NCI-H526 (cell line): Measurements from ENCODE around the gene COL6A5.
"Not testable (repeated sequence)": the region's sequence is repeated elsewhere in the genome, so short reads cannot be mapped to it uniquely, and the experiment has no call there.

Source experiments
- DNase-seq, 2 experiments: peaks; one replicate each; lab custom pipeline; 2025; lab: John Stamatoyannopoulos, UW

Gene COL6A5

GRCh38 chr3:130384476-130385025 is 39.1 kb downstream of the COL6A5 start:
- no peak for DNase-seq

GRCh38 chr3:130386604-130387263 is 41.3 kb downstream of the COL6A5 start:
- no peak for DNase-seq

- DNase-seq = no peak
Measured at GRCh38 chr3:130389743-130390478, 44.4 kb downstream of the COL6A5 start.

- no peak for DNase-seq
Measured at GRCh38 chr3:130392266-130392665, 46.8 kb downstream of the COL6A5 start.

- DNase-seq = no peak
Measured at GRCh38 chr3:130393594-130393993, 48.1 kb downstream of the COL6A5 start.

- DNase-seq = no peak
Measured at GRCh38 chr3:130395331-130395730, 49.9 kb downstream of the COL6A5 start.

- no peak for DNase-seq
Measured at GRCh38 chr3:130395916-130396315, 50.4 kb downstream of the COL6A5 start.

- DNase-seq = no peak
Measured at GRCh38 chr3:130404401-130404800, 58.9 kb downstream of the COL6A5 start.

GRCh38 chr3:130405956-130406355 is 60.5 kb downstream of the COL6A5 start:
- DNase-seq = no peak

- not testable (repeated sequence) for DNase-seq
Measured at GRCh38 chr3:130408253-130408652, 62.8 kb downstream of the COL6A5 start.

GRCh38 chr3:130411320-130411719 is 65.8 kb downstream of the COL6A5 start:
- DNase-seq = no peak

GRCh38 chr3:130412991-130413560 is 67.6 kb downstream of the COL6A5 start:
- no peak for DNase-seq

GRCh38 chr3:130414457-130414856 is 69.0 kb downstream of the COL6A5 start:
- no peak for DNase-seq

GRCh38 chr3:130420466-130420865 is 75.0 kb downstream of the COL6A5 start:
- DNase-seq = no peak

- no peak for DNase-seq
Measured at GRCh38 chr3:130423064-130423463, 77.6 kb downstream of the COL6A5 start.

GRCh38 chr3:130424837-130425236 is 79.4 kb downstream of the COL6A5 start:
- DNase-seq = no peak

- no peak for DNase-seq
Measured at GRCh38 chr3:130425484-130425883, 80.0 kb downstream of the COL6A5 start.

- DNase-seq = no peak
Measured at GRCh38 chr3:130426206-130426605, 80.7 kb downstream of the COL6A5 start.

GRCh38 chr3:130428871-130429712 is 83.6 kb downstream of the COL6A5 start:
- DNase-seq = no peak

GRCh38 chr3:130429713-130430023 is 84.2 kb downstream of the COL6A5 start:
- DNase-seq = no peak

GRCh38 chr3:130430266-130430665 is 84.8 kb downstream of the COL6A5 start:
- DNase-seq = no peak

- not testable (repeated sequence) for DNase-seq
Measured at GRCh38 chr3:130432086-130432485, 86.6 kb downstream of the COL6A5 start.
